Stimulated activated CD4-positive, alpha-beta T cell treated with anti-CD3 and anti-CD28 coated beads, Interleukin-2, amount 100 ng/mL, for 4 hours (primary cell): ENCODE data around the gene PGBD1.

Source experiments
- DNase-seq: peaks from one replicate; pipeline ENCODE4 v3.0.0-alpha.2; 2020; ENCODE audit warnings: low read depth

Gene PGBD1

GRCh38 chr6:28335040-28335563 is 53.7 kb downstream of the PGBD1 start:
- DNase-seq = no peak

DNA sequence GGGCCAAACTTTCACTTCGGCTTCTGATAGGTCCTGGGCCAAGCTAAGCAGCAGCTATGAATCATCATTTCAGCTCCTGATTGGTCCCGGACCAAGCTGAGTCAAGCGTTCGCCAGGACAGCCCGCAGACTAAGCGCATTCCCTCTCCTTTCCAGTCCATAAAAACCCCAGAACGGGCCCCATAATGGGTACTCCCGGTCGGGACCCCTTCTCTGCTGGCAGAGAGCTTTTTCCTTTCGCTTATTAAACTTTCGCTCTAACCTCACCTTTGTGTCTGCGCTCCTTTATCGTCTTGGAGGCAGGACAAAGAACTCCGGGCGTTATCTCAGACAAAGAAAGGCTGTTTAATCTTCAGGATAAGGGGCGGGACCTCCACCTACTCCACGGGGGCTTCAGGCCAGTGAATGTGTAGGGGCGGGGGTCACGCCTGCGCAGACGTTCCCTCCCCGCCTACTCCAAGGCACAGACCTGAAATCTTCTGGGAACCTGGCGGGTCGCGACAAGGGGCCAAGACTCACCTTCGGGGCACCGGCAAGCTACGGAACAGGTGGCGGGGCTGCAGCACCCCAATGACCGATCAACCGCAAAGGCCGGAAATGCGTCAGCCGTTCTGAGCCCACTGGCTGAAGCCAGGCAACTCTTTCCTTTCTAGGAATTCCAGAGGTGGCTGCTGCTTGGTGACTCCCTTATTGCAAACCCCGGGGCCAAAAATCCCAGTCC is 54.4 kb downstream of the PGBD1 start, which contains the start of gene ZSCAN31:
TSS of gene ZSCAN31 (minus strand) at position 585 of the 720 bp plus-strand sequence. CDS start 6,465 bp downstream, outside the sequence.
- DNase-seq = peak; percentile 77

GRCh38 chr6:28336284-28337120 is 55.1 kb downstream of the PGBD1 start:
- DNase-seq = no peak

DNA sequence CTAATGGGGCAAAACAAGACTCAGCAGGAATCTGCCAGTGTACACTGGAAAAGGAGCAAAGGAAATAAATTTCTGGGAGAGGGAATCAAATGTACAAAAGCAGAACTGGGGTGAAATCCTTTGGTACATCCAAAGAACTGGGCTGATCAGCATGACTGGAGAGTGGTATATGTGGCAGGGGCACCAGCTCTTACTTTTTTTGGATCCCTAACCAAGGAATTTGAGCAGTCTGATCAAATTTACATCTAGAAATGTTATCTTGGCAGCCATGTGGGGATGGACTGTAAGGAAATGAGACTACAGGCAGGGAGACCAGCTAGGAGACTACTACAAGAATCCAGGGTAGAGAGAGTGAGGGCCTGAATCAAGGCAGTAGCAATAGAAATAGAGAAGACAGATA is 55.7 kb downstream of the PGBD1 start:
- no peak for DNase-seq

DNA sequence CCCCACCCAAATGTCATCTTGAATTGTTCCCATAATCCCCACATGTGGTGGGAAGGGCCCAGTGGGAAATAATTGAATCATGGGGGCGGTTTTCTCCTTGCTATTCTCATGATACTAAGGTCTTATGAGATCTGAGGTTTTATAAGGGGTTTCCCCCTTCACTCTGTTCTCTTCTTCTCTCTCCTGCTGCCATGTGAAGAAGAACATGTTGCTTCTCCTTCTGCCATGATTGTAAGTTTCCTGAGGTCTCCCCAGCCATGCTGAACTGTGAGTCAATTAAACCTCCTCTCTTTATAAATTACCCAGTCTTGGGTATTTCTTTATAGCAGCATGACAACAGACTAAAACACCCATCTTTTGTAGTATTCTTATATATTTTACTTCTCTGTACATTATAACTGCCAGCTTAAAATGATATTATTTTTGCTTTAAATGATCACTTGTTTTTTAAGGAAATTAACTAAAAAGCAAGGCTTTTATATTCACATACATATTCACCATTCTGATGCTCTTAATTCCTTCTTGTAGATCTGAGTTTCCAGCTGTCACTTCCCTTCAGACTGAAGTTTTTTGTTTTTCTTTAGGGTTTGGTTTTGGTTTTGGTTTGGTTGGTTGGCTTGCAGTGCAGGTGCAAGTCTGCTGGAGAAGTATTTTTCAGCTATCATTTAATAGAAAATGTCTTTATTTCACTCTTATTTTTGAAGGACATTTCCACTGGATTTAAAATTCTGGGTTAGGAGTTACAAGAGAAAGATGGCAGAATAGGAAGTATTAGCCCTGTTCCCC is 59.1 kb downstream of the PGBD1 start:
- DNase-seq = no peak

GRCh38 chr6:28343898-28344677 is 62.7 kb downstream of the PGBD1 start:
- no peak for DNase-seq

- DNase-seq = no peak
These were observed 63.8 kb downstream of the PGBD1 start for GRCh38 chr6:28345201-28345600.

DNA sequence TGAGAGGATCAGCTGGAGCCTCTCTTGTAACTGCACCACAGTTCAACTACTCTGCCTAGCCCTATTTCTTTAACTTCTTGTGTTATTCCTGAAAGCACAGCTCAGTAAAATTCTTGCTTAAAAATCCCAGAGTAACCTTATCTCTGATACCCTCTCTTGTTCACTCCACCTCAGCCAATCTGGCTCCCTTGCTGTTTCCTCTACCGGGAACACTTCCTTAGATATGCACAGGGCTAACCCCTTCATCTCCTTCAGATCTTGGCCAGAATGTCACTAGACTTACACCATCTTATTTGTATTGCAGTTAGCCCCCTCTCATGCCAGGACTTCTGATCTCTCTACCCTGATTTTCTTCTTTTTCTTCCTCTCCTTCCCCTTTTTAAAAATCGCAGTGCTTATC is 65.7 kb downstream of the PGBD1 start:
- no peak for DNase-seq

DNA sequence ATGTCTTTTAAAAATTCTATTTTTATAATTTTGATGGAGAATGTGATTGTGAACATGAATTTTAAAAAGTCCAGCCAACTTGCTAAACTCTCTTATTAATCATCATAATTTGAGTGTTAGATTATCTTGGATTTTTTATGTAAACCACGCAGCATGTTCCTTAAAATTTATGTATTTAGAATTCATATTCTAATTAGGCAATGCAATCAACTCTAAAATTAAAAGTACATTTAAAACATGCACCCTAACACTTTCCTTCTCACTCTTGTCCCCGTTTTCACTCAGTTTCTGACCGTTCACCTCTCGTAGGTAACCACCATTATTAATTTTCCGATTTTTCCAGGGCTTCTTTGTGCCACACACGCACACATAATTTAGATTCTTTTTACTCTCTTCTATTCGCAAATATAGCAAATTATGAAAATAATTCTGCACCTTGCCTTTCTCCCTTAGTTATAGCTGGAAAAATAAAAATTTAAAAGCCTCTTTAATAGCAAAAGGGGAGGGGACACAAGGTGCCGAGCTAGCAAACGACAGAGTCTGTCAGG is 68.0 kb downstream of the PGBD1 start:
- DNase-seq = no peak

DNA sequence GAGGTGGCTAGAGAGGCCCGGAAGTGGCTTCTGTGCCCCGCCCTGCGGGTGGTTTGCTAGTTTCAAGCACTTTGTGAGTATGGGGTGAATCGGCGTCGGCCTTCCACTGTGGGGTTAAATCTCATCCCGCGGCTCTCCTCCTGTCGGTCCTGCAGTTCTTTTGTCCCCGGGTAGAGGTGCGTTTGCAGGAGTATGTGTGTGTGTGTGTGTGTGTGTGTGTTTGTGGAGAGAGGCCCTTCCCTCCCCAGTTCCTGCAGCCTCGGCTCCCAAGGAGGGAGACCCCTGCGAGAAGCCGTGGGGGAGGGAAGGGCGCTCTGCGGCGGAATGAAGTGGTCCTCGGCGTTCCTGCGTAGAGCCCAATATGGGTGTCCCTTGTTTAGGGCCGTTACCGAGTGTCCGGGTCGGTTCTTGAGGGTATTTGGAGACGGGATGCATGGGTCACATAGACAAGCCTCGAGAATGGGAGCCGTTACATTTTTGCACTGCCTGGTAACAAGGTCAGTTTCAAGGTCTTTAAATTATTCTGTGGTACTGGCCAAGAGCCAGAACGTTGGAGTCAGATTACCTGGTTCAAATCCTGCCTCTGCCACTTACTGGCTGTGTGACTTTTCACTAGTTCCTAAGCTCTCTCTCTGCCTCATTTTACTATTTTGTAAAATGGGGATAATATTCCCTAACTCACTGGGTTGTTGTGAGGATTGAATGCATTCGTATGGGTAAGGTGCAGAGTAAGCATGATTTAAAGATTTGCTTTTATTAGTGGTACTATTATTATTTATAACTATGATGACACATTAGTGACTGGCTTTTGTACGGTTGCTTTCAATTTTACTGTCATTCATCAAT is 68.7 kb downstream of the PGBD1 start, which contains the start of gene ZKSCAN3:
TSS of gene ZKSCAN3 (plus strand) at position 56 of the 846 bp plus-strand sequence. CDS start 9,640 bp downstream, outside the sequence.
- peak; percentile 75 for DNase-seq

DNA sequence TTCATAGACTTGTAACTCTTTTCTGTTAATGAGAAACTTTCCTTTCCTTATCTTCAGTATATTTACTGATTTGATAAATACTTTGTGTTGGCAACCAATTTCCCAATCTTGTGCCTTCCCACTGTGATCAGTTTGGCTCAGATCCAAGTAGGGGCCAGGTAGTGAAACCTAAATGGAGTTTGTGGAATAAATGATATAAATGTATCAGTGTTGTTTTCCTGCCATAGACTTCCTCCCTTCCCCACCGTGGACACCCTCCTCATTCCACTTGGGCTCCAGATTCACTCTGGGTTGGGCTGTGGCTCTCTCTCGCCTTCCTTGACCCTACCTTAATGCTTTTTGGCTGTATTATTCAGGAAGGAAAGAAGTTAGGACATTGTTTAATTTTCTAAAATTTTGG is 69.7 kb downstream of the PGBD1 start:
- no peak for DNase-seq

GRCh38 chr6:28351493-28351925 is 70.1 kb downstream of the PGBD1 start:
- no peak for DNase-seq
